ENCODE results near the gene DYNLL1.
"Not testable (repeated sequence)": the region's sequence is repeated elsewhere in the genome, so short reads cannot be mapped to it uniquely, and the experiment has no call there.

The DYNLL1 gene

GRCh38 chr12:120495731-120496412, at the start of gene DYNLL1:
Gene DYNLL1 (plus strand): TSS chr12:120496113. CDS start chr12:120496422, 309 bp downstream.
- H3K27ac ChIP-seq: peak within 1 kb of the TSS; percentile 76 to 99 (median 94)

GRCh38 chr12:120446844-120447178, 49.1 kb upstream of the DYNLL1 start:
- H3K4me3 ChIP-seq: peak overlapping the region; percentile 83 to 100 (median 96)
- H3K27ac ChIP-seq: peak overlapping the region; percentile 57 to 97 (median 89)

More at GRCh38 chr12:120495731-120496412, at the start of gene DYNLL1:
- peak within 1 kb of the TSS; percentile 71 to 99 (median 90) for H3K4me3 ChIP-seq

GRCh38 chr12:120447992-120448391, 47.9 kb upstream of the DYNLL1 start:
- Histone ChIP-seq H3K27ac (no peak overlapping the region), H3K4me3 (no peak overlapping the region)

- not testable (repeated sequence) for H3K27ac ChIP-seq, H3K4me3 ChIP-seq
These were observed 43.4 kb upstream of the DYNLL1 start for GRCh38 chr12:120452524-120452923.

GRCh38 chr12:120453060-120453750, 42.7 kb upstream of the DYNLL1 start:
- no peak overlapping the region for H3K4me3 ChIP-seq
- H3K27ac ChIP-seq: no peak overlapping the region

- Histone ChIP-seq H3K4me3 (no peak overlapping the region), H3K27ac (no peak overlapping the region)
These were observed 41.9 kb upstream of the DYNLL1 start for GRCh38 chr12:120453977-120454376.

GRCh38 chr12:120455302-120455701, 40.6 kb upstream of the DYNLL1 start:
- Histone ChIP-seq H3K4me3 (no peak overlapping the region), H3K27ac (no peak overlapping the region)

GRCh38 chr12:120457133-120457532, 38.8 kb upstream of the DYNLL1 start:
- Histone ChIP-seq H3K27ac (no peak overlapping the region), H3K4me3 (no peak overlapping the region)

GRCh38 chr12:120460157-120460556, 35.8 kb upstream of the DYNLL1 start:
- no peak overlapping the region for H3K4me3 ChIP-seq

GRCh38 chr12:120462099-120462640, 33.7 kb upstream of the DYNLL1 start:
- no peak overlapping the region for H3K4me3 ChIP-seq
- H3K27ac ChIP-seq: no peak overlapping the region

More at GRCh38 chr12:120460157-120460556, 35.8 kb upstream of the DYNLL1 start:
- H3K27ac ChIP-seq: no peak overlapping the region

GRCh38 chr12:120463712-120464111, 32.2 kb upstream of the DYNLL1 start:
- no peak overlapping the region for H3K4me3 ChIP-seq
- H3K27ac ChIP-seq: no peak overlapping the region

- no peak overlapping the region for H3K4me3 ChIP-seq
- H3K27ac ChIP-seq: no peak overlapping the region
These were observed 30.2 kb upstream of the DYNLL1 start for GRCh38 chr12:120465756-120466155.

- H3K4me3 ChIP-seq: no peak overlapping the region
- H3K27ac ChIP-seq: peak overlapping the region in 1 of 21 experiments; percentile 10
These were observed 29.2 kb upstream of the DYNLL1 start for GRCh38 chr12:120466560-120467315.

- Histone ChIP-seq H3K27ac (no peak overlapping the region), H3K4me3 (no peak overlapping the region)
These were observed 28.5 kb upstream of the DYNLL1 start for GRCh38 chr12:120467439-120467838.

- Histone ChIP-seq H3K4me3 (peak overlapping the region; percentile 84 to 97 (median 89)), H3K27ac (peak overlapping the region; percentile 89 to 99 (median 95))
These were observed 27.5 kb upstream of the DYNLL1 start for GRCh38 chr12:120468325-120468820.

- Histone ChIP-seq H3K27ac (peak overlapping the region; percentile 89 to 99 (median 95)), H3K4me3 (peak overlapping the region; percentile 84 to 97 (median 89))
These were observed 27.0 kb upstream of the DYNLL1 start for GRCh38 chr12:120468821-120469449.

GRCh38 chr12:120469450-120470149, 26.3 kb upstream of the DYNLL1 start, which contains the start of gene SRSF9:
Gene SRSF9 (minus strand): TSS chr12:120469748. CDS start chr12:120469609, 139 bp downstream.
- peak within 1 kb of the TSS; percentile 89 to 99 (median 95) for H3K27ac ChIP-seq
- peak within 1 kb of the TSS; percentile 84 to 97 (median 89) for H3K4me3 ChIP-seq

- peak overlapping the region; percentile 84 to 97 (median 89) for H3K4me3 ChIP-seq
- peak overlapping the region; percentile 89 to 99 (median 95) for H3K27ac ChIP-seq
These were observed 25.6 kb upstream of the DYNLL1 start for GRCh38 chr12:120470150-120470784.
